Measurements from ENCODE around the gene TBCCD1.
"Not testable (repeated sequence)": the region's sequence is repeated elsewhere in the genome, so short reads cannot be mapped to it uniquely, and the experiment has no call there.

GRCh38 chr3:186531694-186532093 lies 35.4 kb downstream of the TBCCD1 start:
- TF ChIP-seq, protein P1, sequence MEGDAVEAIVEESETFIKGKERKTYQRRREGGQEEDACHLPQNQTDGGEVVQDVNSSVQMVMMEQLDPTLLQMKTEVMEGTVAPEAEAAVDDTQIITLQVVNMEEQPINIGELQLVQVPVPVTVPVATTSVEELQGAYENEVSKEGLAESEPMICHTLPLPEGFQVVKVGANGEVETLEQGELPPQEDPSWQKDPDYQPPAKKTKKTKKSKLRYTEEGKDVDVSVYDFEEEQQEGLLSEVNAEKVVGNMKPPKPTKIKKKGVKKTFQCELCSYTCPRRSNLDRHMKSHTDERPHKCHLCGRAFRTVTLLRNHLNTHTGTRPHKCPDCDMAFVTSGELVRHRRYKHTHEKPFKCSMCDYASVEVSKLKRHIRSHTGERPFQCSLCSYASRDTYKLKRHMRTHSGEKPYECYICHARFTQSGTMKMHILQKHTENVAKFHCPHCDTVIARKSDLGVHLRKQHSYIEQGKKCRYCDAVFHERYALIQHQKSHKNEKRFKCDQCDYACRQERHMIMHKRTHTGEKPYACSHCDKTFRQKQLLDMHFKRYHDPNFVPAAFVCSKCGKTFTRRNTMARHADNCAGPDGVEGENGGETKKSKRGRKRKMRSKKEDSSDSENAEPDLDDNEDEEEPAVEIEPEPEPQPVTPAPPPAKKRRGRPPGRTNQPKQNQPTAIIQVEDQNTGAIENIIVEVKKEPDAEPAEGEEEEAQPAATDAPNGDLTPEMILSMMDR (IDR thresholded peaks at IDR 0.05) = not testable (repeated sequence)
- TF ChIP-seq POLR2AphosphoS5, EP300 (IDR thresholded peaks at IDR 0.05): not testable (repeated sequence)

Data from esophagus muscularis mucosa (tissue), 4 donors.